GM18867 (cell line): Measurements from ENCODE around the gene ZIM2.
"Not testable (repeated sequence)": the region's sequence is repeated elsewhere in the genome, so short reads cannot be mapped to it uniquely, and the experiment has no call there.

Experiments used
- ATAC-seq: cut with Tn5 transposase; IDR thresholded peaks from one replicate; pipeline ENCODE4 v1.9.1; 2021; ENCODE audit warnings: mild to moderate bottlenecking, moderate library complexity; ENCODE audit not compliant: unreplicated experiment

Gene ZIM2

DNA sequence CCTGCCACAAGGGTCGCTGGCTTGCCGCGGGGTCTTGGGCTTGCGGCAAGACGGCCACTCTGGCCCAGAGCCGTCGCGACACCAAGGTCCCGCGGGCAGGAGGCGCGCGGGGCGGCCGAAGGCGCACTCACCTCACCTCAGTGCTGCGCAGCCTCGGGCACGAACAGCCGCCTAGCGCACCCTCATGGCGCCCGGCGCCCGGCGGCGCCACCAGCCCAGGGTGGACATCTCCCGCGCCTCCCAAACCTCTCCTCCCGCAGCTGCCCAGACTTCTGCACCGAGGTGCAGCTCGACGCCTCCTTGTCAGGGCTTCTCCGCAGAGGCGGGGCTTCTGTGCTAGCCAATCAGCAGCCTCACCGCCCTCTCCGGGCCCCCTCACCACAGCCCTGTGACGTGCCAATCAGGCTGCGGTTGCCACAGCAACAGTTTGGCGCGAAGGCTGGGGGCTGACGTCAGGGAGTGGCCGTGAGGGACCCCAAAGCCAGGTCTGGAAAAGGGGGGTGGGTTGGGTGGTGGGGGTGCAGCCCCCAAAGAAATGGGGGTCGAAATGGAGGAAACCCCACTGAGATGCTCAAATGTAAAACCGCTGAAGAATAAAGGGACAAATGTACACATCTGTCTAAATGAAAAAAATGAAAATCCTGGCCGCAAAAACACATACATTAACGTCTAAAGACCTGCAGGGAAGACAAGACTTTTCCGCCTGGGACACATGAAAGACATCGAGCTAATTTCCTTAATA, at the start of gene ZIM2, which contains the start of gene PEG3:
ZIM2 (minus strand) TSS at position 276 of the 742 bp plus-strand sequence. CDS start 16,449 bp downstream, outside the sequence.
PEG3 (minus strand) TSS at position 276 of the 742 bp plus-strand sequence. CDS start 16,071 bp downstream, outside the sequence.
- ATAC-seq = no peak

DNA sequence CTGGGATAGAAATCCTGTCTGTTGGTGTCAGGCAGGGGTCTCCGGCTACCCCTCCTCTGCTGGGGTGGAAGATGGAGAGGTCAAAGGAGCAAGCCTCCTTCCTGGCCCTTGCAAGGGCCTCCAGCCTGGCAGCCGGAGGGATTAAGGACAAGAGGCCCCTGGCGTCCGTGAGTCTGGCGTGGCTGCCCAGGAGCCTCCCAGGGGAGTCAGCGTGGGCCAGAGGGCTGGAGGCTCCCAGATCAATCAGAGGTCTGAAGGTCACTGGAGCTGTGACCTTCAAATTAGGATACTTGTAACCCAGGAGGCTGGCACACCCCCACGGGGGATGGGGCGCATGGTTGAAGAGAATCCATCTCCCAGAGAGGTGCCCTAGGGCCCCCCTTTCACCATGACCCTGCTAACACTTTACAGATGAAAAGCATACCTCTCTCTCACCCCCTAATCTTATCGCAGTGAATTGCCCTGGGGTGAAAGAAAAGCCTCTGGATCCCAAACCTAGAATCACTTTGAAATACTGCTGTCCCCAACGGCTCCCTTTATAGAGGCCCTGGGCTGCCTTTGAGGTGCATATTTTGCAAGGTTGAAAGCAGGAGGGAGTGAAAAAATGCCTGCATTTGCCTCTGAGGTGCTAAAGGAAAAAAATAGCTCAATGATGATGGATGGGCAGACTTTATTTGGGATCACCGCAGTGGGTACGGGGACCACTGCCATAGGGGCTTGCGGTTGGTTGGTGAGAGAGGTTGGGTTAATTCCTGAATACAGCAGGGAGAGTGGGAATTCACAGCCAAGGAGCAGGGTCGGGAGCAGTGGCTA, 44.9 kb upstream of the ZIM2 start:
- no peak for ATAC-seq

DNA sequence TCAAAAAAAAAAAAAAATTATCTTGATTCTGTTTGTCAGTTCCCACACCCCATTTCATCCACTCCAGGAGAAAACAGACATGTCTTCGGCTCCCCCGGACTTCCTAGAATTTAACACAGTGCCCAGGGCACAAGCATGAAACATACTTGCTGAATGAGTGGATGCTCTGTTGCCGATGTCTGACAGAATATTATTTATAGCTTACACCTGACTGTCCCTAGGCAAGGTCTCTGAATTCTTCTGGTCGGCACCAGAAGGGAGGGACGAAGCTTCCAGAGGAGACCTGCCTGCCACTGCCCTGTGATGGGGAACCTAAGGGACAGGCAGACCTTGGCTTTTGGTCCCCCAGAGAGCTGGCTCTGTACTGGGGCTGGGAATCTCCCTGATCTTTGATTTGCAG, 43.9 kb upstream of the ZIM2 start:
- ATAC-seq = no peak

DNA sequence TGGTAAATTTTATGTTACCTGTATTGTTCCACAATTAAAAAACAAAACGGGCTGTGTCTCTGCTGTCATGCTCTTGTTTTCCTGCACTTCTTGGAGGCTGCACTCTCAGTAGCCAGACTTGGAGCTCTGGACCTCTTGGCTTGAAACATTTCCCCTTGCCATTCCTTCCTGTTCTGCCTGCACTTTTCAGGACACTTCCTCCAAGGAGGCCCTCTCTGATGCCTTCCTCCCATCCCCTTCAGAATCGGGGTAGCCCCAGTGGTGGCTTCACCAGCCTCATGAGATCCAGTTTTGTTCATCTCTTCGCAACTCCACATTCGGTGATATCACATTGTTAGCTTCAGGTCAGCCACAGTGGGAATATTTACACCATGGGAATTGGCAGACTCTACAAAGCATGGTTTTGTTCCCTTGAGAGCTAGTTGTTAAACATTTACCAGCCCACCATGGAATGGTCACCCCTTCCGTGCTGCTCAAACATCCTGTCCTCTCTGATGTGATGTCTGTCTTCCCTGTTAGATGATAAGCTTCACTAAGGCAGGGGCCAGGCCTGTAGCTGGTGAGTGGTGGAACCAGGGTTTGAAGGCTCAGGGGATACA, 40.2 kb upstream of the ZIM2 start:
- no peak for ATAC-seq

DNA sequence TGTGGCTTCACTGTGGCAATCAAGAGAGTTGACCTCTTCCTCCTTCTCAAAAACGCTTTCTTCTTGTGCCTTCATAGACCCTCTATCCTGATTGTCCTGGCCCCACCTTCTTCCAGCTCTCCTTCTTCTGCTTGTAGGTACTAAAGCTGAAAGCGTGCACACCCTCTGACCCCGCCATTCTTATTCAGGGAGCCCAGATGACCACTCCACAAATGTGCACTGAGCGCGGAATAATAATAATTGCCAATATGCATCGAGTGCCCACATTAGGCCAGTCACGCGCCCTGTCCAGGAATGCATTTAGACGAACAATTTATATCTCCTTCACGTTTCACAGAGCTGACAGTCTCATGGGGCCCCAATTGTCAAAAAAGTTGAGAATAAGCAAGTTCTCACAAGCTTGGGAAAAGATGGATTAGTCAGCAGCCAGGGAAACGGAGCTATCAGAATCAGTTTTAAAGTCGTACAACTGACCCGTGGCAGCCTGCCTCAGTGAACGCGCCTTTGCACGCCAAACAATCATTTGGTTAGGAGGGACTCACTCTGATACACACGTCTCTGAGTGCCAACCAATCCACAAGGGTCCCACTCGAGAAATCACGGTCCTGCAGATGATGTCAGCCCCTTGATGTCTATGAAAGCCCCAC, 36.7 kb upstream of the ZIM2 start:
- no peak for ATAC-seq

DNA sequence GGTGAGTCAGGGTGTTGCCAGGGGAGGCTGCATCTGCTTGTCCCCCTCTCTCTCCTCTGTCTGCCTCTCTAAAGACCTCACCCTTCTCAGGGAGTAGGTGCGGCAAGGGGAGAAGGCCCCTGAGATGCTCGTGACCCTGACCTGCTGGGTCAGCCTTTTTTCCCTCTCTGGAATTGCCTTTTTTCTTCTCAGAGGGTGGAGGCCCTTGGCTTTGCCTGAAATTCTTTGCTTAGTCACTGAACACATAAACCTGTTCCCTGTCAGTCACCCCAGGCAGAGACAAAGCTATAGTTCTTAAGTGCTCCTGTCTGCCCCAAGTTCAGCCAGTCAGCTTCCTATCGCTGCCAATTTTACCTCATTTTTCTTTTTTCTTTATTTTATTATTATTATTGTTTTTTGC, 35.2 kb upstream of the ZIM2 start:
- ATAC-seq = no peak

DNA sequence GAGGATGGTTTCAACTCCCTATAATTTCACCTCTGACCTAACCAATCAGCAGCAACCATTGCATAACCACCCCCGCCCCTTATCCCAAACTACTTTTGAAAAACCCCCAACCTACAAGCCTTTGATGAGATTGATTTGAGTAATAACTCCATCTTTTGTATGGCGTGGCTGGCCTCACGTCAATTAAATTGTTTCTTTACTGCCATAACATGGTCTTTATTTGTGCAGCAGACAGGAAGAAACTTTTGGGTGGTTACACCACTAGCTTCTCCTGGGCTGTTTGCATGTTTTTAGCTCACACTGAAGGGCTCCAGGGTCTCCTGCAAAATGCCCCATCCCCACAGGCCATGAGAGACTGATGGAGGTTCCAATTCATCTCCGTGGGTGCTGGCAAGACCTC, 34.0 kb upstream of the ZIM2 start:
- no peak for ATAC-seq

DNA sequence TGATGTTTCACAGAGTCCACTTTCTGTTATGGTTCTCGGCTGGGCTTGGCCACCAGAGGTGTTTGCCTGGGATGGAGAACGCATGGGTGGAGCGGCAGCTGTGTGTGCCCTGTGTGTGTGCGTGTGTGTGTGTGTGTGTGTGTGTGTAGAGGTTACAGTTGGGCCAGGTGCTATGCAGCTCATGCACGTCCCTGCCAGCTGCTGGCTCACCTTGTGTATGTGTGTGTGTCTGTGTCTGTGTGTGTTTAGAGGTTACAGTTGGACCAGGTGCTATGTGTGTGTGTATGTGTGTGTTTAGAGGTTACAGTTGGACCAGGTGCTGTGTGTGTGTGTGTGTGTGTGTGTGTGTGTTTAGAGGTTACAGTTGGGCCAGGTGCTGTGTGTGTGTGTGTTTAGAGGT, 33.0 kb upstream of the ZIM2 start:
- no peak for ATAC-seq

DNA sequence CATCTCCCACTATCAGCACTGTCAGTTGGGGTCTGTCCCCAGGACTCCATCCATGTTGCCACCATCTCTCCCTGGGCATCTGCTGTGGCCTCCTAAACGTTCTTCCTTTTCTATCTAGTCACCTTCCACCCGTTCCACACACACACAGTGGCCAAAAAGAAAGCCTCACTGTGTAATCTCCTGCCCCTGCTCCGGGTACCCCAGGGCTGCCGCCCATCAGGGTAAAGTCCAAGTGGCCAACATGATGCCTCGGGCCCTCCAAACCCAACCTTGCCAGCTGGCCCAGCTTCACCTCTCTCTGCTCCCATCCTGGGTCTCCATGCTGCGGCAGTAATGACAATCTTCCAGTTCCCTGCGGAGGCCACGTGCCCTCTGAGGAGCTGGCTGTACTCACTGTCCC, 29.4 kb upstream of the ZIM2 start:
- ATAC-seq = no peak

DNA sequence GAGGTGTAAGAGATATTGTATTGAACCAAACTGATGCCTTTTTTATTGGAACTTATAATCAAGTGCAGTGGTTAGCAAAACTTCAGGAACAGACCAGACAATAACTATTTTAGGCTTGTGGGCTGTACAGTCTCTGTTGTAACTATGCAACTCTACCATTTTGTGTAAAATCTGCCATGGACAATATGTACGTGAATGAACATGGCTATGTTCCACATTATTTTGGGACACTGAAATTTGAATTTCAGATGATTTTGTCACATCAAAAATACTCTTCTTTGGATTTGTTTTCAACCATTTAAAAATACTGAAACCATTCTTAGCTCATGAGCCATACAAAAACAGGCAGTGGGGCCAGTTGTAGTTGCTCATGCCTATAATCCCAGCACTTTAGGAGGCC, 27.9 kb upstream of the ZIM2 start:
- ATAC-seq = no peak

DNA sequence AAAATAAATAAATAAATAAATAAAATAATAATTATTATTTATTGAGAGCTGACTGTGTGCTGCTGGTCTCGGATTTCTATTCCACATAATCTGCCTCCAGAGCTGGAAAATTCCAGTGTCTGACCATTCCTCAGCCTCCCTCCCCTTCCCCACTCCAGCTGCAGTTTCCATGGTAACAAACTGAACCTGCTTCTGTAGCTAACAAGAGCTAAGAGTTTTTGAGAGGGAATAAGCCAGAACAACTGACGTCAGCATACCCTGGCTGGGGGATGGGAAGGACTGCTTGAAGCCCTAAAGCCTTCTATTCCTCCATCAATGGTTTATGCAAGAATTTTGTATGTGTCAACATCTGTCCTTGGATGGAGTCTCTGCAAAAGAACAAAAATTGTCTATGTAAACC, 26.0 kb upstream of the ZIM2 start:
- no peak for ATAC-seq

DNA sequence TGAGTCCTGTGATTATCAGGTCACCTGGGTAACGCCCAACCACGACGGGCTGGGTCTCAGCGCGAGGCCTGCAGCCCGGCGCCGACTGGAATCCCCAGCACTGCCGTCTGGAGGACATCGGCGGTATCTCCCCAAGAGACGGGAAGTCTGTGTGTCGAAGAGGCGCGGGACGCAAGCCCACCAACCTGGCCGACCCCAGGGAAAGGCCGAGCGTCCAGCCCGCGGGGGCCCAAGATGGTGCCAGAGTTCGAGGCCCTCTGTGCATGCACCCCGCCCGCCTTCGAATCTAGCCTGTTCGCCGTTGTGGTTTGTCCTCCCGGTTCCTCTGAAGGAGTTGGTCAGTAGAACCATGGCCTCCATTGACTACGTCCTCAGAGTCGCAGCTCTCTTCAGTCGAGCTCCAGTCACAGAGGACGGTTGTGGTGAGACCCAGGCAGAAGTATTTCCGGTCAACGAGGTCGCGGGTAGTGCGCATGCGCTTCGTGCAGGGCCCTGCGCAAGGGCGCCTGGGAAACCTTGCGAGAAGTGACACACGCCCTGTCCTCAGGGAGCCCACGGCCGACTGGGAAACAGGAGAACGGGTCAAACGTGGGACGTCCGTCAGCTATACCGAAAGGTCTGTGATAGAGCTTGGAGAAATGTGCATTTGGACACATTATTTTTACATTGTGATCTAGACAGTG, 24.1 kb upstream of the ZIM2 start:
- no peak for ATAC-seq

DNA sequence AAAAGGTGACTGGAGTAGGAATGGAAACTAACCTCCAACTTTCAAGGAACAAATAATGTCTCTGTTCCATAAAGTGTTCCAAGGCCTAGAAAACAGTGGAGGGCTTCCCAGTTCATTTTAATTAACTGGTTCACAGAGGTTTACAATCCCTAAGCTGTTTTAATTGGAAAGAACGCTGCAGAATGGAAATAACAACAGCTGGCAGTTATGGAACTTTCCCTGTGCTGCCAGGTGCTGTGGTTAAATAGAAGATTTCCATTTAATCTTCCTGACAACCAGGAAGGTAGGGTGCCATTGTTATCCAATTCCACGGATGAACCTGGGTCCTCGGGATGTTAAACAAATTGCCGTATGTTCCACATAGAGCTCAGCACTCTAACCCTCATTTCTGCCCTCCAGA, 22.2 kb upstream of the ZIM2 start:
- ATAC-seq = no peak

DNA sequence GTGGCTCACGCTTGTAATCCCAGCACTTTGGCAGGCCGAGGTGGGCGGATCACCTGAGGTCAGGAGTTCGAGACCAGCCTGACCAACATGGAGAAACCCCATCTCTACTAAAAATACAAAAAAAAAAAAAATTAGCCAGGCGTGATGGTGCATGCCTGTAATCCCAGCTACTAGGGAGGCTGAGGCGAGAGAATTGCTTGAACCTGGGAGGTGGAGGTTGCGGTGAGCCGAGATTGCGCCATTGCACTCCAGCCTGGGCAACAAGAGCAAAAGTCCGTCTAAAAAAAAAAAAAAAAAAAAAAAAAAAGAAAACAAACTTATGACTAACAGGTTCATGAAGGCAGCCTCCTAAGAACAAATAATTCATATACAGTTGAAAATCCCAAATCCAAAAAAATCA, 19.9 kb upstream of the ZIM2 start:
- not testable (repeated sequence) for ATAC-seq

DNA sequence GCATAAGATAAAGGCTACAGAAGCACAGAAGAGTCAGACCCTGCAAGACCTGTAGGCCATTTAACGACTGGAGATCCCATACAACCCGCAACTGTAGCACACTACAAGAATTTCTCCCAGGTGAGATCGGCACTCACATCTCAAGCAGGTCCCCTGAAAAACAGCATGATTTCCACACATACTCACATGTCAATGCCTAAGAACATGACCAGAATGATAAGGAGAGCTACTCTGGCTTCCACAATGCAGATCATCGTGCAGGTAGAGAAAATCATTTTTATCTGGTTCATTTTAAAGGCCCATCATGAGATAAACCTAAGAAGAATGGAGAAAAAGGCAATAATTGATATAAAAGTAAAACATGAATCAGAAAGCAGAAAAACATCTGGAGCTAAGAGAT, 17.5 kb upstream of the ZIM2 start:
- no peak for ATAC-seq

DNA sequence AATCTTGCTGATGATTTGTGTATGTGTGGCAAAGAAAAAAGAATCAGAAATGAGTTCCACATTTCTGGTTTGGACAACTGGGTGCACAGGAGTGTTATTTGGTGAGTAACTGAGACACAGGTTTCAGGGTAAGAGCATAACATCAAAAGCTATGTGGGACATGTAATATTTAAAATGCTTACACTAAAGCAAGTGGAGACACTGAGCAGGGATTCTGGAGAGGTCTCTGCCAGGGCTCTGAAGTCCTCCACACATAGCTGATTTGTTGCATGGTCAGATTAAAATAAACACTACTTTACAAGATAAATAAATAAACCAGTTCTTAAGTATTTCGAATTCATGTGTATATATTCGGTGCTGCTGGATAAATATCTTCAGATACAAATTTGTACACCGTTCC, 16.3 kb upstream of the ZIM2 start:
- no peak for ATAC-seq

DNA sequence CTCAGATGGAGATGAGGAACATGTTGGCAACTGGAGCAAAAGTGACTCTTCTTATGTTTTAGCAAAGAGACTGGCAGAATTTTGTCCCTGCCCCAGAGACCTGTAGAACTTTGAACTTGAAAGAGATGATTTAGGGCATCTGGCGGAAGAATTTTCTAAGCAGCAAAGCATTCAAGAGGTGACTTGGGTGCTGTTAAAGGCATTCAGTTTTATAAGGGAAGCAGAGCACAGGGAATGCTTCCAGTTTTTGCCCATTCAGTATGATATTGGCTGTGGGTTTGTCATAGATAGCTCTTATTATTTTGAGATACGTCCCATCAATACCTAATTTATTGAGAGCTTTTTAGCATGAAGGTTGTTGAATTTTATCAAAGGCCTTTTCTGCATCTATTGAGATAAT, 11.8 kb upstream of the ZIM2 start:
- not testable (repeated sequence) for ATAC-seq

DNA sequence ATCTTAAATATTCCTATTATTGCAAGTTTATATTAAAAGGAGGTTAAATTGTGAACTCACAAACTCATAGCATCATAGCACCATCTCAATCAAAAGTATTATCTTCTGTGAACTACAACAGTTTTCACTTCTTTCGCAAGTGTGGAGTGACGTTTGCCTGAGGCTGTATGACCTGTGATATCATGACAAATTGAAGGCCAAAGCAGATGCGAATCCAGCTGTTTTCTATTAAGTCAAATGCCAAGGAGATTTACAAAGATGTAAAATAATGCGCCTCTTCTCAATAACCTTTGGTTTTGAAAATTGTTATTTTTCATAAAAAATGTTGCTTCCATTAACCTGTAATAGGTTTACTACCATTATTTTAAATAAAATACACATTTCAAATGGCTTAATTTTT, 7.6 kb upstream of the ZIM2 start:
- ATAC-seq = no peak

DNA sequence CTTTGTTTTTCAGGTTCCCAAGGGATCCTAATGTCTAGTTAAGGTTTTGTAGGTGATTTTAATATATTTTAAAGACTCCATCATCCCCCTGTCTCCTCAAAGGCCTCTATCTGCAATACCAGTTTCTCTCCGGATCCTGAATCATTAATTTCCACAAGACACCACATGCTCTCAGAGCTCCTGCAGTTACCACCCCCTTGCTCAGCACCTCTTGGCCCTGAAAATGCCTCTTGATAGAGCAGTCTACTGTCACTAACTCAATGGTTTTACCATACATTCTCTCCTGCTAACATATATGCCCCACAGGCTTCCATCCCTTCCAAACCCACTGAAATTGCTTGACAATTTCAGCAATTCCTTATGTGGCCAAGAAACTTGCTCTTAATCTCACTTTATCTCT, 1.9 kb upstream of the ZIM2 start:
- ATAC-seq = no peak

DNA sequence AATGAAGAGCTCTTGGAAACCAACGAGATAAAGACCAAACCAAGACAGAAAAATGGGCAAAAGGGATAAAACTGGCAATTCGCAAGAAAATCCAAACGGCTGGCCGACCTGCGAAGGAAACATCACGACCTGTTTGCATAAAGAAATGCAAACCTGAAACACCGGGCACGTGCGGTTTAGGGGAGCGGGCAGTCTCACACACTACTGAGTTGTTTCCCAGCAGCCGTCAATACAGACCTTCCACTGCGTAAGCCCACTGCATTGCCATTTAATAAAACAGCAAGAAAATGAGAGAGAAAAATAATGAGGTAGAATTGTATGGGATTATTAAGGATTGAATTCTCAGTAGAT, 642 bp upstream of the ZIM2 start:
- no peak for ATAC-seq
